GM23338 (cell line): ENCODE data around the gene KARS1. TPM values are rescaled to one million over a fixed set of nuclear protein-coding genes. Genes with fewer than 3 reads are reported as not detected.

ENCODE experiments used
- ATAC-seq: fragments of 200-7000 bp; cut with Tn5 transposase; 3 replicates; pipeline ENCODE4 v1.9.1; 2020
- DNase-seq: peaks from one replicate; pipeline ENCODE4 v3.0.0-alpha.2; 2015; ENCODE audit warnings: low spot score
- H2AFZ ChIP-seq: fragments of 200-600 bp; sonication (generic); 2 replicates; pipeline ENCODE4 v1.8.0; 2016; ENCODE audit warnings: antibody characterized with exemption, mild to moderate bottlenecking, moderate library complexity
- H3F3A ChIP-seq: fragments of 200-600 bp; sonication (generic); replicated peaks from 2 replicates; pipeline ENCODE4 v1.8.0; 2017; ENCODE audit warnings: antibody characterized with exemption, mixed run types, low read depth
- H3K27ac ChIP-seq: fragments of 200-600 bp; sonication (generic); 2 replicates; pipeline ENCODE4 v1.6.1; 2016; ENCODE audit warnings: low read depth
- H3K27me3 ChIP-seq: fragments of 200-600 bp; sonication (generic); 2 replicates; pipeline ENCODE4 v1.8.0; 2016; ENCODE audit warnings: mild to moderate bottlenecking, mixed run types, moderate library complexity; ENCODE audit not compliant: insufficient read depth
- H3K36me3 ChIP-seq: fragments of 200-600 bp; sonication (generic); 2 replicates; pipeline ENCODE4 v1.8.0; 2016; ENCODE audit warnings: mild to moderate bottlenecking; ENCODE audit not compliant: insufficient read depth
- H3K4me1 ChIP-seq: fragments of 200-600 bp; sonication (generic); 2 replicates; pipeline ENCODE4 v1.8.0; 2016; ENCODE audit warnings: mild to moderate bottlenecking, moderate library complexity; ENCODE audit not compliant: insufficient read depth
- H3K4me2 ChIP-seq: fragments of 200-600 bp; sonication (generic); 2 replicates; pipeline ENCODE4 v1.7.1; 2017; ENCODE audit warnings: mixed run types
- H3K4me3 ChIP-seq: fragments of 200-600 bp; sonication (generic); 2 replicates; pipeline ENCODE4 v1.6.1; 2016; ENCODE audit warnings: mixed run types
- H3K79me2 ChIP-seq: fragments of 200-600 bp; sonication (generic); replicated peaks from 2 replicates; pipeline ENCODE4 v1.8.0; 2017; ENCODE audit warnings: mild to moderate bottlenecking; ENCODE audit not compliant: insufficient read depth
- H3K9me2 ChIP-seq: fragments of 200-600 bp; sonication (generic); 2 replicates; pipeline ENCODE4 v1.8.0; 2017; ENCODE audit not compliant: insufficient read depth
- H4K20me1 ChIP-seq: fragments of 200-600 bp; sonication (generic); replicated peaks from 2 replicates; pipeline ENCODE4 v1.8.0; 2017; ENCODE audit warnings: mild to moderate bottlenecking; ENCODE audit not compliant: insufficient read depth
- H3K27ac Mint-ChIP-seq: 2 replicates; pipeline ENCODE4 v1.8.0; 2020; ENCODE audit warnings: inconsistent platforms, mild to moderate bottlenecking, moderate library complexity, mixed read lengths
- H3K27me3 Mint-ChIP-seq: 3 replicates; pipeline ENCODE4 v1.8.0; 2022; ENCODE audit warnings: low read depth, mild to moderate bottlenecking, moderate library complexity, mixed read lengths, inconsistent platforms; ENCODE audit not compliant: insufficient read depth, poor library complexity
- H3K36me3 Mint-ChIP-seq: 3 replicates; pipeline ENCODE4 v1.8.0; 2021; ENCODE audit warnings: low read depth, mild to moderate bottlenecking, inconsistent platforms, moderate library complexity, mixed read lengths
- H3K4me1 Mint-ChIP-seq: 3 replicates; pipeline ENCODE4 v1.8.0; 2020; ENCODE audit warnings: mild to moderate bottlenecking, inconsistent platforms, mixed read lengths
- H3K4me3 Mint-ChIP-seq: 3 replicates; pipeline ENCODE4 v1.8.0; 2021; ENCODE audit warnings: moderate library complexity, mild to moderate bottlenecking, inconsistent platforms, mixed read lengths
- H3K9me3 Mint-ChIP-seq: 3 replicates; pipeline ENCODE4 v1.8.0; 2020; ENCODE audit warnings: moderate library complexity, mild to moderate bottlenecking, inconsistent platforms, mixed read lengths
- CREB1 ChIP-seq: fragments of 250-450 bp; sonication (Bioruptor Pico); IDR thresholded peaks from 2 replicates; pipeline ENCODE4 v1.5.0; 2020; ENCODE audit warnings: low read depth, mild to moderate bottlenecking, moderate library complexity
- ETS1 ChIP-seq: IDR thresholded peaks from 2 replicates; pipeline ENCODE4 v1.6.1; 2016; ENCODE audit warnings: antibody characterized with exemption
- EZH2 ChIP-seq: fragments of 200-600 bp; sonication (generic); IDR thresholded peaks from one replicate; pipeline ENCODE4 v1.8.0; 2017; ENCODE audit warnings: antibody characterized with exemption, mild to moderate bottlenecking, low read depth; ENCODE audit not compliant: unreplicated experiment
- EZH2phosphoT487 ChIP-seq: fragments of 200-600 bp; sonication (generic); IDR thresholded peaks from one replicate; pipeline ENCODE4 v1.8.1; 2018; ENCODE audit warnings: antibody characterized with exemption; ENCODE audit not compliant: unreplicated experiment
- JUNB ChIP-seq: IDR thresholded peaks from one replicate; pipeline ENCODE4 v1.6.1; 2016; ENCODE audit warnings: antibody characterized with exemption; ENCODE audit not compliant: unreplicated experiment
- NANOG ChIP-seq: IDR thresholded peaks from 2 replicates; pipeline ENCODE4 v1.6.1; 2016; ENCODE audit warnings: antibody characterized with exemption, borderline replicate concordance
- POLR2AphosphoS5 ChIP-seq: IDR thresholded peaks from 2 replicates; pipeline ENCODE4 v1.6.1; 2016; ENCODE audit warnings: antibody characterized with exemption, low read depth
- STAT1 ChIP-seq: IDR thresholded peaks from one replicate; pipeline ENCODE4 v1.6.1; 2016; ENCODE audit warnings: antibody characterized with exemption; ENCODE audit not compliant: unreplicated experiment
- ZNF331 ChIP-seq: fragments of 250-450 bp; sonication (Bioruptor Pico); IDR thresholded peaks from 2 replicates; pipeline ENCODE4 v1.5.0; 2020; ENCODE audit warnings: low read depth, mild to moderate bottlenecking, moderate library complexity
- ZNF462 ChIP-seq: fragments of 250-450 bp; sonication (Bioruptor Pico); IDR thresholded peaks from 2 replicates; pipeline ENCODE4 v1.5.0; 2020; ENCODE audit warnings: mild to moderate bottlenecking, moderate library complexity
- polyA plus RNA-seq: library from polyadenylated mRNA; unstranded; fragments of >200 nt; fragmentation: Nextera tagmentation; extraction: Ambion mirVana; gene quantifications from 2 replicates; pipeline ENCODE4 v1.2.1, GENCODE V29; 2016
- total RNA-seq: library from RNA; depleted of rRNA; stranded (reverse); fragments of >200 nt; shearing (Covaris generic); gene quantifications from 2 replicates; pipeline ENCODE4 v1.2.3, GENCODE V29; 2014

The KARS1 gene
- total and polyA plus RNA-seq, 2 experiments from 2014 or later: 220 to 229 TPM

- no peak for TF ChIP-seq NANOG
- TF ChIP-seq EZH2phosphoT487: no peak
- TF ChIP-seq POLR2AphosphoS5: no peak
- no peak for TF ChIP-seq STAT1
- no peak for TF ChIP-seq JUNB
- TF ChIP-seq ZNF331 (CRISPR knock-in tag): no peak
- no peak for TF ChIP-seq EZH2
- no peak for TF ChIP-seq ETS1
These were observed 39.9 kb upstream of the KARS1 start (continued) for GRCh38 chr16:75687361-75687760.

- Histone ChIP-seq H3F3A (no peaks in the 10 kb centered on the region), H4K20me1 (no peaks in the 10 kb centered on the region), H3K27me3 (no peaks in the 10 kb centered on the region), H3K4me1 (no peaks in the 10 kb centered on the region), H2AFZ (no peak overlapping the region), H3K9me2 (0 out of 2 replicates have a peak, but pooled peaks cover 3% of the 10 kb centered on the region), H3K36me3 (no peaks in the 10 kb centered on the region), H3K79me2 (no peaks in the 10 kb centered on the region), H3K4me3 (no peak overlapping the region), H3K27ac (no peak overlapping the region), H3K4me2 (no peak overlapping the region)
- Mint-ChIP-seq H3K4me3 (no peak overlapping the region), H3K9me3 (peaks cover 72% of the 10 kb centered on the region), H3K27me3 (peaks cover 7% of the 10 kb centered on the region), H3K27ac (no peak overlapping the region), H3K36me3 (peaks cover 29% of the 10 kb centered on the region), H3K4me1 (no peaks in the 10 kb centered on the region)
- TF ChIP-seq POLR2AphosphoS5: no peak
- no peak for TF ChIP-seq CREB1 (CRISPR knock-in tag)
- no peak for TF ChIP-seq ZNF462
- no peak for TF ChIP-seq JUNB
- no peak for TF ChIP-seq NANOG
- no peak for TF ChIP-seq STAT1
- DNase-seq: no peak
- no peak for ATAC-seq
These were observed 34.8 kb upstream of the KARS1 start for GRCh38 chr16:75682308-75682707.
